ENCODE data around the gene SMARCB1.

Gene SMARCB1

DNA sequence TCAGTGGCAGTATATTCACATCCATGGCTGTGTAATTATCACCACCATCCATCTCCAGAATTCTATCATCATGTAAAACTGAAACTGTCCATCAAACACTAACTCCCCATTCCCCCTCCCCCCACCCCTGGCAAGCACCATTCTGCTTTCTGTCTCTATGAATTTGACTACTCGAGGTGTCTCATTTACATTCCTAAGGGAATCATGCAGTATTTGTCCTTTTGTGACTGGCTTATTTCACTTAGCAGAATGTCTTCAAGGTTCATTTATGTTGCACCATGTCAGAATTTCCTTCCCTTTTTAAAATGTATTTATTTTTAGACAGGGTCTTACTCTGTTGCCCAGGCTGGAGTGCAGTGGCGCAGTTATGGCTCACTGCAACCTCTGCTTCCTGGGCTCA is 31.8 kb downstream of the SMARCB1 start:
- H3K4me3 ChIP-seq (ENCODE audit: low read depth, low read length) = no peak overlapping the region
- TF ChIP-seq MAX (IDR thresholded peaks at IDR 0.05; ENCODE audit: low read depth, low read length) (no peak), MYC (IDR thresholded peaks at IDR 0.05; ENCODE audit: low read depth, low read length) (no peak), CTCF (IDR thresholded peaks at IDR 0.05; ENCODE audit: low read depth, low read length) (no peak), POLR2A (IDR thresholded peaks at IDR 0.05; ENCODE audit: extremely low read depth, insufficient read length) (no peak)
- DNase-seq (ENCODE audit: low read depth) = no peak

GRCh38 chr22:23820748-23821211 is 34.0 kb downstream of the SMARCB1 start:
- DNase-seq (ENCODE audit: low read depth) = peak; percentile 47
- TF ChIP-seq CTCF (IDR thresholded peaks at IDR 0.05; ENCODE audit: low read depth, low read length) = no peak
- peak; percentile 23; the same call in 1 of the 2 replicates for TF ChIP-seq MAX (IDR thresholded peaks at IDR 0.05; ENCODE audit: low read depth, low read length)
- TF ChIP-seq POLR2A (IDR thresholded peaks at IDR 0.05; ENCODE audit: extremely low read depth, insufficient read length) = no peak
- TF ChIP-seq MYC (IDR thresholded peaks at IDR 0.05; ENCODE audit: low read depth, low read length) = no peak

GRCh38 chr22:23822101-23822671 is 35.4 kb downstream of the SMARCB1 start:
- no peak for DNase-seq (ENCODE audit: low read depth)
- no peak overlapping the region for H3K4me3 ChIP-seq (ENCODE audit: low read depth, low read length)
- TF ChIP-seq MYC (IDR thresholded peaks at IDR 0.05; ENCODE audit: low read depth, low read length) = no peak
- TF ChIP-seq CTCF (IDR thresholded peaks at IDR 0.05; ENCODE audit: low read depth, low read length) = no peak
- TF ChIP-seq MAX (IDR thresholded peaks at IDR 0.05; ENCODE audit: low read depth, low read length) = no peak
- TF ChIP-seq POLR2A (IDR thresholded peaks at IDR 0.05; ENCODE audit: extremely low read depth, insufficient read length) = no peak

More at GRCh38 chr22:23820748-23821211, 34.0 kb downstream of the SMARCB1 start:
- H3K4me3 ChIP-seq (ENCODE audit: low read depth, low read length) = no peak overlapping the region

DNA sequence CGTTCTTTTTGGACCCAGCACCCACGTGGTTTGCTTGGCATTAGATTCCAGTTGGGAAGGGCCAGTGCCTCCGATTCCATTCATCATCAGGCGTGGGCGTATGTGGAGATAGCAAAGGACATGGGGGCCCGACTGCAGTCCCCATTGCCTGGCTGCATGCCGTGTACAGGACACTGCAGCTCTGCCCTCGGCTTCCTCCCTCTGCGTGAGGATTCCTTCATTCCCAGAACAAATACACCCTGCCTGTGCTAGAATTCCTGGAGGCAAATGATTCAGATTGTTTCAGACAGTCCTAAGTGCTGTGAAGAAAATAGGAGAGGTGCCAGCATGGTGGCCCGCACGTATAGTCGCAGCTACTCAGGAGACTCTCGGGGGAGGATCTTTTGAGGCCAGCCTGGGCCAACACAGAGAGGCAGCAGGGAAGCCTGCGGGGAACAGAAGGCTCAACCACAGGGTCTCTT is 36.6 kb downstream of the SMARCB1 start:
- TF ChIP-seq CTCF (IDR thresholded peaks at IDR 0.05; ENCODE audit: low read depth, low read length) = no peak
- no peak for TF ChIP-seq MYC (IDR thresholded peaks at IDR 0.05; ENCODE audit: low read depth, low read length)
- TF ChIP-seq MAX (IDR thresholded peaks at IDR 0.05; ENCODE audit: low read depth, low read length) = no peak
- no peak for TF ChIP-seq POLR2A (IDR thresholded peaks at IDR 0.05; ENCODE audit: extremely low read depth, insufficient read length)
- H3K4me3 ChIP-seq (ENCODE audit: low read depth, low read length) = no peak overlapping the region
- DNase-seq (ENCODE audit: low read depth) = no peak

GRCh38 chr22:23824476-23825245 is 37.9 kb downstream of the SMARCB1 start:
- DNase-seq (ENCODE audit: low read depth) = no peak
- TF ChIP-seq MYC (IDR thresholded peaks at IDR 0.05; ENCODE audit: low read depth, low read length) = no peak
- TF ChIP-seq CTCF (IDR thresholded peaks at IDR 0.05; ENCODE audit: low read depth, low read length) = no peak
- no peak for TF ChIP-seq MAX (IDR thresholded peaks at IDR 0.05; ENCODE audit: low read depth, low read length)
- no peak for TF ChIP-seq POLR2A (IDR thresholded peaks at IDR 0.05; ENCODE audit: extremely low read depth, insufficient read length)
- no peak overlapping the region for H3K4me3 ChIP-seq (ENCODE audit: low read depth, low read length)
